Mesendoderm (in vitro differentiated cells): ENCODE results near the gene SIVA1.

Experiments used
- DNase-seq: peaks from one replicate; pipeline ENCODE4 v3.0.0; 2013
- H2AK5ac ChIP-seq: 2 replicates; pipeline ENCODE4 v1.6.1; 2013; ENCODE audit warnings: low read length, inconsistent platforms
- H2BK120ac ChIP-seq: 2 replicates; pipeline ENCODE4 v1.6.1; 2013; ENCODE audit warnings: low read depth, mild to moderate bottlenecking, low read length, moderate library complexity, mixed read lengths
- H2BK15ac ChIP-seq: replicated peaks from 2 replicates; pipeline ENCODE4 v1.6.1; 2013; ENCODE audit warnings: low read depth, mild to moderate bottlenecking, moderate library complexity
- H2BK5ac ChIP-seq: 2 replicates; pipeline ENCODE4 v1.6.1; 2013; ENCODE audit warnings: low read length, inconsistent platforms
- H3K18ac ChIP-seq: 2 replicates; pipeline ENCODE4 v1.6.1; 2013; ENCODE audit warnings: mild to moderate bottlenecking, low read length, mixed read lengths
- H3K23ac ChIP-seq: one replicate; pipeline ENCODE4 v1.6.1; 2013; ENCODE audit warnings: low read length
- H3K27ac ChIP-seq: 2 replicates; pipeline ENCODE4 v1.5.1; 2013; ENCODE audit warnings: low read depth, mild to moderate bottlenecking, inconsistent platforms, low read length, moderate library complexity
- H3K27me3 ChIP-seq: 2 replicates; pipeline ENCODE4 v1.6.1; 2013; ENCODE audit warnings: low read length, control low read depth, mild to moderate bottlenecking, inconsistent platforms; ENCODE audit not compliant: insufficient read depth, poor library complexity
- H3K36me3 ChIP-seq: 2 replicates; pipeline ENCODE4 v1.6.1; 2013; ENCODE audit warnings: low read length, inconsistent platforms; ENCODE audit not compliant: control insufficient read depth, insufficient read depth
- H3K4ac ChIP-seq: one replicate; pipeline ENCODE4 v1.6.1; 2013; ENCODE audit warnings: low read depth, mild to moderate bottlenecking, low read length, moderate library complexity
- H3K4me1 ChIP-seq: 2 replicates; pipeline ENCODE4 v1.6.1; 2013; ENCODE audit warnings: low read depth, low read length, inconsistent platforms; ENCODE audit not compliant: control insufficient read depth
- H3K4me2 ChIP-seq: 2 replicates; pipeline ENCODE4 v1.6.1; 2013; ENCODE audit warnings: low read length
- H3K4me3 ChIP-seq: 2 replicates; pipeline ENCODE4 v1.5.1; 2013; ENCODE audit warnings: mild to moderate bottlenecking, low read length
- H3K56ac ChIP-seq: one replicate; pipeline ENCODE4 v1.6.1; 2013; ENCODE audit warnings: low read length
- H3K79me1 ChIP-seq: 2 replicates; pipeline ENCODE4 v1.6.1; 2013; ENCODE audit warnings: low read length, inconsistent platforms
- H3K79me2 ChIP-seq: 2 replicates; pipeline ENCODE4 v1.6.1; 2013; ENCODE audit warnings: mild to moderate bottlenecking, low read length; ENCODE audit not compliant: control insufficient read depth, insufficient read depth
- H3K9ac ChIP-seq: 2 replicates; pipeline ENCODE4 v1.6.1; 2013; ENCODE audit warnings: low read length, inconsistent platforms
- H4K5ac ChIP-seq: one replicate; pipeline ENCODE4 v1.6.1; 2013; ENCODE audit warnings: low read length
- H4K8ac ChIP-seq: one replicate; pipeline ENCODE4 v1.6.1; 2013; ENCODE audit warnings: low read depth, mild to moderate bottlenecking, control low read depth, low read length, moderate library complexity
- WGBS: extraction: QIAGEN DNeasy Blood & Tissue Kit; methylation state at CpG from one replicate; pipeline ENCODE4 v1.1.7; 2013; ENCODE audit warnings: low lambda C conversion rate, missing lambda C conversion rate; ENCODE audit not compliant: insufficient coverage; ENCODE audit errors: extremely low coverage; 5-methylcytosine and 5-hydroxymethylcytosine counted together

Gene SIVA1

GRCh38 chr14:104756477-104757237 lies 3.7 kb downstream of the SIVA1 start:
- Histone ChIP-seq H3K36me3 (peaks cover 8% of the 10 kb centered on the region), H3K9ac (no peak overlapping the region), H2BK15ac (no peak overlapping the region), H4K8ac (no peak overlapping the region), H2BK120ac (no peak overlapping the region), H3K4me1 (peaks cover 4% of the 10 kb centered on the region), H3K27ac (no peak overlapping the region), H3K4me3 (no peak overlapping the region), H2BK5ac (no peak overlapping the region), H2AK5ac (no peak overlapping the region), H3K79me1 (peaks cover 31% of the 10 kb centered on the region), H3K4ac (no peak overlapping the region), H3K18ac (no peak overlapping the region), H3K56ac (no peak overlapping the region), H3K4me2 (no peak overlapping the region), H3K23ac (no peak overlapping the region), H3K27me3 (no peaks in the 10 kb centered on the region), H3K79me2 (peaks cover 32% of the 10 kb centered on the region), H4K5ac (no peak overlapping the region)
- no peak for DNase-seq
- no CpG with 5 or more reads among the region's 27 CpGs for WGBS

GRCh38 chr14:104757238-104757585 lies 4.3 kb downstream of the SIVA1 start:
- Histone ChIP-seq H3K18ac (no peak overlapping the region), H2BK15ac (no peak overlapping the region), H3K56ac (no peak overlapping the region), H2BK5ac (no peak overlapping the region), H3K36me3 (peaks cover 8% of the 10 kb centered on the region), H3K9ac (no peak overlapping the region), H4K5ac (no peak overlapping the region), H3K4me3 (no peak overlapping the region), H3K79me2 (peaks cover 32% of the 10 kb centered on the region), H3K27ac (no peak overlapping the region), H2AK5ac (no peak overlapping the region), H3K79me1 (peaks cover 31% of the 10 kb centered on the region), H3K23ac (no peak overlapping the region), H3K4me2 (no peak overlapping the region), H3K4me1 (peaks cover 4% of the 10 kb centered on the region), H4K8ac (no peak overlapping the region), H2BK120ac (no peak overlapping the region), H3K27me3 (no peaks in the 10 kb centered on the region), H3K4ac (no peak overlapping the region)
- no peak for DNase-seq
- WGBS: no CpG with 5 or more reads among the region's 10 CpGs

- H3K4me3 ChIP-seq: no peak overlapping the region
- H3K79me2 ChIP-seq: peaks cover 32% of the 10 kb centered on the region
- H2BK120ac ChIP-seq: no peak overlapping the region
- no peak overlapping the region for H2BK5ac ChIP-seq
- DNase-seq: no peak
- no peak overlapping the region for H3K23ac ChIP-seq
- peaks cover 4% of the 10 kb centered on the region for H3K4me1 ChIP-seq
- no peak overlapping the region for H3K4ac ChIP-seq
- no peaks in the 10 kb centered on the region for H3K27me3 ChIP-seq
- H4K5ac ChIP-seq: no peak overlapping the region
- no CpG with 5 or more reads among the region's 19 CpGs for WGBS
- no peak overlapping the region for H4K8ac ChIP-seq
- no peak overlapping the region for H3K56ac ChIP-seq
- no peak overlapping the region for H3K18ac ChIP-seq
- H3K9ac ChIP-seq: no peak overlapping the region
- H2BK15ac ChIP-seq: no peak overlapping the region
- H3K27ac ChIP-seq: no peak overlapping the region
- no peak overlapping the region for H3K4me2 ChIP-seq
- H3K36me3 ChIP-seq: peaks cover 8% of the 10 kb centered on the region
- H3K79me1 ChIP-seq: peaks cover 31% of the 10 kb centered on the region
- H2AK5ac ChIP-seq: no peak overlapping the region
Measured at GRCh38 chr14:104757681-104758392, 4.9 kb downstream of the SIVA1 start.

GRCh38 chr14:104758981-104759969 lies 6.3 kb downstream of the SIVA1 start:
- H4K5ac ChIP-seq: no peak overlapping the region
- H3K4me2 ChIP-seq: no peak overlapping the region
- H3K36me3 ChIP-seq: peaks cover 8% of the 10 kb centered on the region
- H2BK120ac ChIP-seq: no peak overlapping the region
- H3K4me3 ChIP-seq: no peak overlapping the region
- no CpG with 5 or more reads among the region's 30 CpGs for WGBS
- no peak overlapping the region for H3K4ac ChIP-seq
- H3K79me1 ChIP-seq: peaks cover 22% of the 10 kb centered on the region
- H3K27me3 ChIP-seq: no peaks in the 10 kb centered on the region
- DNase-seq: no peak
- no peak overlapping the region for H3K9ac ChIP-seq
- no peak overlapping the region for H2BK5ac ChIP-seq
- H3K23ac ChIP-seq: no peak overlapping the region
- H2AK5ac ChIP-seq: no peak overlapping the region
- H2BK15ac ChIP-seq: no peak overlapping the region
- H3K56ac ChIP-seq: no peak overlapping the region
- no peak overlapping the region for H3K27ac ChIP-seq
- H3K4me1 ChIP-seq: peaks cover under 1% of the 10 kb centered on the region
- H3K18ac ChIP-seq: no peak overlapping the region
- no peak overlapping the region for H4K8ac ChIP-seq
- H3K79me2 ChIP-seq: peaks cover 20% of the 10 kb centered on the region

GRCh38 chr14:104765517-104765916 lies 12.6 kb downstream of the SIVA1 start:
- Histone ChIP-seq H3K4ac (no peak overlapping the region), H3K79me2 (no peaks in the 10 kb centered on the region), H3K4me2 (no peak overlapping the region), H3K23ac (no peak overlapping the region), H3K4me3 (no peak overlapping the region), H3K27ac (no peak overlapping the region), H2AK5ac (no peak overlapping the region), H3K56ac (no peak overlapping the region), H4K8ac (no peak overlapping the region), H3K4me1 (peaks cover 1% of the 10 kb centered on the region), H3K18ac (no peak overlapping the region), H2BK15ac (no peak overlapping the region), H4K5ac (no peak overlapping the region), H3K79me1 (no peaks in the 10 kb centered on the region), H2BK5ac (no peak overlapping the region), H3K27me3 (no peaks in the 10 kb centered on the region), H2BK120ac (no peak overlapping the region), H3K36me3 (no peaks in the 10 kb centered on the region), H3K9ac (no peak overlapping the region)
- DNase-seq: no peak
- no CpG with 5 or more reads among the region's 3 CpGs for WGBS
